ENCODE results near the gene DNAH1. TPM values are rescaled to one million over a fixed set of nuclear protein-coding genes. Genes with fewer than 3 reads are reported as not detected.

DNAH1 gene
- total and polyA plus RNA-seq, 10 donors, result 4.9 to 35.8 (median 24.6) TPM

GRCh38 chr3:52444860-52445793 lies 129.0 kb downstream of the DNAH1 start, which contains the start of gene SEMA3G:
Gene SEMA3G (minus strand): TSS chr3:52445103. CDS start chr3:52445027, 76 bp downstream.
- peak within 1 kb of the TSS in 4 of 8 donors; percentile 11 to 54 (median 22) for H3K4me3 ChIP-seq
- no peaks in the 10 kb centered on the region for H3K36me3 ChIP-seq
- H3K27me3 ChIP-seq (replicated peaks in 1 of 7), result no peaks in the 10 kb centered on the region
- H3K9me3 ChIP-seq, result no peaks in the 10 kb centered on the region
- peak; percentile 47 to 72 (median 68) for TF ChIP-seq POLR2AphosphoS5 (IDR thresholded peaks at IDR 0.05)
- no peak for TF ChIP-seq POLR2A (IDR thresholded peaks at IDR 0.05)
- TF ChIP-seq CTCF (IDR thresholded peaks at IDR 0.05 in 8 of 11, conservative IDR thresholded peaks at IDR 0.05 in 3 of 11), result peak; percentile 54 to 84 (median 75)
- H3K27ac ChIP-seq, result peak within 1 kb of the TSS in 2 of 8 donors; percentile 6 to 16
- DNase-seq, result peak; percentile 91
- peaks cover 0 to 24% (median 17%) of the 10 kb centered on the region in 6 donors for H3K4me1 ChIP-seq
- 18 to 27% (median 25%) methylated on average over 12 to 19 of the region's 19 CpGs for WGBS, 5 donors
- intact Hi-C loops (cut with DNase I; ENCODE audit: low total_unique reads), result no loop called here

- TF ChIP-seq POLR2A (IDR thresholded peaks at IDR 0.05) (no peak), POLR2AphosphoS5 (IDR thresholded peaks at IDR 0.05) (no peak), CTCF (IDR thresholded peaks at IDR 0.05 in 8 of 11, conservative IDR thresholded peaks at IDR 0.05 in 3 of 11) (no peak)
- Histone ChIP-seq H3K36me3 (no peaks in the 10 kb centered on the region), H3K27me3 (replicated peaks in 1 of 7) (no peaks in the 10 kb centered on the region), H3K4me3 (no peak overlapping the region), H3K9me3 (no peaks in the 10 kb centered on the region), H3K4me1 (peaks cover 0 to 24% (median 17%) of the 10 kb centered on the region in 6 donors), H3K27ac (no peak overlapping the region)
- DNase-seq, result peak; percentile 50
- 82 to 94% (median 90%) methylated on average over 3 to 4 of the region's 4 CpGs for WGBS, 5 donors
- intact Hi-C loops (cut with DNase I; ENCODE audit: low total_unique reads), result no loop called here
These were observed 129.9 kb downstream of the DNAH1 start for GRCh38 chr3:52446042-52446441.

GRCh38 chr3:52446631-52447511 lies 130.8 kb downstream of the DNAH1 start:
- WGBS, 5 donors, result 23 to 38% (median 37%) methylated on average over 9 to 13 of the region's 13 CpGs
- no peak for TF ChIP-seq POLR2AphosphoS5 (IDR thresholded peaks at IDR 0.05)
- TF ChIP-seq CTCF (IDR thresholded peaks at IDR 0.05 in 8 of 11, conservative IDR thresholded peaks at IDR 0.05 in 3 of 11), result peak; percentile 89 to 100 (median 98)
- Histone ChIP-seq H3K9me3 (no peaks in the 10 kb centered on the region), H3K4me1 (peaks cover 0 to 24% (median 17%) of the 10 kb centered on the region in 6 donors), H3K36me3 (no peaks in the 10 kb centered on the region), H3K4me3 (no peak overlapping the region), H3K27ac (no peak overlapping the region), H3K27me3 (replicated peaks in 1 of 7) (no peaks in the 10 kb centered on the region)
- DNase-seq, result peak; percentile 87
- intact Hi-C loops (cut with DNase I; ENCODE audit: low total_unique reads), result no loop called here
